NCI-H2081 (cell line): ENCODE results near the gene MUC6.

Experiments
- DNase-seq, 2 experiments: peaks; one replicate each; lab custom pipeline; 2025; lab: John Stamatoyannopoulos, UW

MUC6 gene

GRCh38 chr11:1052133-1053011 lies 15.9 kb upstream of the MUC6 start:
- no peak for DNase-seq

GRCh38 chr11:1051356-1052132 lies 15.0 kb upstream of the MUC6 start:
- DNase-seq: no peak

- peak; percentile 74 to 80 for DNase-seq
Measured at GRCh38 chr11:1050581-1051355, 14.2 kb upstream of the MUC6 start.

- no peak for DNase-seq
Measured at GRCh38 chr11:1049911-1050580, 13.5 kb upstream of the MUC6 start.

- DNase-seq: peak; percentile 28 to 66
Measured at GRCh38 chr11:1049431-1049891, 12.9 kb upstream of the MUC6 start.

GRCh38 chr11:1049071-1049405 lies 12.5 kb upstream of the MUC6 start:
- no peak for DNase-seq

GRCh38 chr11:1048375-1049070 lies 12.0 kb upstream of the MUC6 start:
- DNase-seq: no peak

- DNase-seq: no peak
Measured at GRCh38 chr11:1047595-1048156, 11.2 kb upstream of the MUC6 start.

GRCh38 chr11:1044160-1044559 lies 7.6 kb upstream of the MUC6 start:
- DNase-seq: no peak

- no peak for DNase-seq
Measured at GRCh38 chr11:1043563-1044096, 7.1 kb upstream of the MUC6 start.

- DNase-seq: no peak
Measured at GRCh38 chr11:1042626-1043562, 6.4 kb upstream of the MUC6 start.

- DNase-seq: no peak
Measured at GRCh38 chr11:1041936-1042608, 5.6 kb upstream of the MUC6 start.

GRCh38 chr11:1041471-1041870 lies 5.0 kb upstream of the MUC6 start:
- no peak for DNase-seq

- DNase-seq: no peak
Measured at GRCh38 chr11:1041149-1041467, 4.6 kb upstream of the MUC6 start.

- no peak for DNase-seq
Measured at GRCh38 chr11:1040428-1041148, 4.1 kb upstream of the MUC6 start.

- no peak for DNase-seq
Measured at GRCh38 chr11:1039481-1040427, 3.2 kb upstream of the MUC6 start.

GRCh38 chr11:1038921-1039320 lies 2.4 kb upstream of the MUC6 start:
- DNase-seq: no peak
